IMR-90 (cell line): ENCODE data around the gene RYR3. TPM values are rescaled to one million over a fixed set of nuclear protein-coding genes. Genes with fewer than 3 reads are reported as not detected.

Experiments used
- ATAC-seq: fragments of 200-7000 bp; cut with Tn5 transposase; 2 replicates; pipeline ENCODE4 v1.9.1; 2020; ENCODE audit warnings: low read depth, mild to moderate bottlenecking, moderate library complexity
- BruUV-seq: library from RNA; stranded (reverse); fragments of 400-500 nt; replicated peaks from 2 replicates; lab custom pipeline; 2021; lab: Mats Ljungman, UMichigan
- CTCF ChIA-PET: fragments of 300-600 bp; formaldehyde crosslinking; extraction: SDS; loops from one replicate; lab custom pipeline; 2021; ENCODE audit warnings: antibody characterized with exemption; lab: Yijun Ruan, JAX
- POLR2A ChIA-PET: fragments of 300-600 bp; sonication (Branson Sonifier 250); formaldehyde crosslinking; loops from one replicate; lab custom pipeline; 2022; ENCODE audit warnings: antibody characterized with exemption; ENCODE audit not compliant: unreplicated experiment; lab: Charles Lee
- DNase-seq: peaks from one replicate; pipeline ENCODE4 v3.0.0; 2013
- H2AFZ ChIP-seq: replicated peaks from 2 replicates; pipeline ENCODE3; 2013; ENCODE audit warnings: low read length, mild to moderate bottlenecking; ENCODE audit not compliant: poor library complexity
- H2AK5ac ChIP-seq: 2 replicates; pipeline ENCODE4 v1.6.1; 2013; ENCODE audit warnings: low read depth, low read length, inconsistent platforms
- H2AK9ac ChIP-seq: replicated peaks from 2 replicates; pipeline ENCODE3; 2013; ENCODE audit warnings: mild to moderate bottlenecking, low read depth, low read length, moderate library complexity; ENCODE audit not compliant: poor library complexity
- H2BK120ac ChIP-seq: 2 replicates; pipeline ENCODE4 v1.6.1; 2013; ENCODE audit warnings: low read depth, low read length, inconsistent platforms
- H2BK15ac ChIP-seq: 3 replicates; pipeline ENCODE4 v1.6.1; 2013; ENCODE audit warnings: low read depth, low read length, inconsistent platforms
- H2BK20ac ChIP-seq: 2 replicates; pipeline ENCODE4 v1.6.1; 2013; ENCODE audit warnings: low read depth, mild to moderate bottlenecking, inconsistent platforms, low read length, moderate library complexity
- H2BK5ac ChIP-seq: 2 replicates; pipeline ENCODE4 v1.6.1; 2013; ENCODE audit warnings: mild to moderate bottlenecking, low read depth, low read length, inconsistent platforms; ENCODE audit not compliant: poor library complexity, severe bottlenecking
- H3K14ac ChIP-seq: replicated peaks from 2 replicates; pipeline ENCODE4 v1.6.1; 2013; ENCODE audit warnings: low read depth, low read length, inconsistent platforms
- H3K18ac ChIP-seq: 2 replicates; pipeline ENCODE4 v1.6.1; 2013; ENCODE audit warnings: low read depth, low read length, control low read depth
- H3K23ac ChIP-seq: 2 replicates; pipeline ENCODE4 v1.6.1; 2013; ENCODE audit warnings: low read depth, low read length, inconsistent platforms
- H3K27ac ChIP-seq: 2 replicates; pipeline ENCODE4 v1.5.1; 2013; ENCODE audit warnings: mild to moderate bottlenecking, control low read depth, low read length; ENCODE audit not compliant: insufficient read depth
- H3K27me3 ChIP-seq: 2 replicates; pipeline ENCODE4 v1.6.1; 2013; ENCODE audit warnings: low read length; ENCODE audit not compliant: control insufficient read depth, insufficient read depth
- H3K36me3 ChIP-seq: 2 replicates; pipeline ENCODE4 v1.6.1; 2013; ENCODE audit warnings: low read length, mixed read lengths; ENCODE audit not compliant: control insufficient read depth, insufficient read depth
- H3K4ac ChIP-seq: 2 replicates; pipeline ENCODE4 v1.6.1; 2013; ENCODE audit warnings: low read depth, low read length, inconsistent platforms
- H3K4me1 ChIP-seq: 2 replicates; pipeline ENCODE4 v1.6.1; 2013; ENCODE audit warnings: low read length, mixed read lengths; ENCODE audit not compliant: control insufficient read depth, insufficient read depth
- H3K4me2 ChIP-seq: 2 replicates; pipeline ENCODE4 v1.6.1; 2013; ENCODE audit warnings: low read depth, mild to moderate bottlenecking, control low read depth, low read length, moderate library complexity
- H3K4me3 ChIP-seq: 2 replicates; pipeline ENCODE4 v1.5.1; 2013; ENCODE audit warnings: low read depth, mild to moderate bottlenecking, control low read depth, low read length, moderate library complexity; ENCODE audit not compliant: insufficient read depth
- H3K56ac ChIP-seq: 2 replicates; pipeline ENCODE4 v1.6.1; 2013; ENCODE audit warnings: low read length, inconsistent platforms; ENCODE audit not compliant: insufficient read depth; ENCODE audit errors: extremely low read depth
- H3K79me1 ChIP-seq, 2 experiments: 2 replicates each; pipeline ENCODE4 v1.6.1; 2013; ENCODE audit warnings: low read length in 2 of 2, inconsistent platforms in 1 of 2, low read depth in 1 of 2
- H3K9ac ChIP-seq: 2 replicates; pipeline ENCODE4 v1.6.1; 2013; ENCODE audit warnings: low read depth, low read length, control low read depth
- H3K9me1 ChIP-seq: 2 replicates; pipeline ENCODE4 v1.6.1; 2013; ENCODE audit warnings: low read length, inconsistent platforms; ENCODE audit not compliant: insufficient read depth
- H3K9me3 ChIP-seq: 2 replicates; pipeline ENCODE4 v1.6.1; 2013; ENCODE audit warnings: low read length; ENCODE audit not compliant: control insufficient read depth, insufficient read depth
- H4K20me1 ChIP-seq: 2 replicates; pipeline ENCODE4 v1.6.1; 2013; ENCODE audit warnings: low read length, inconsistent platforms; ENCODE audit not compliant: insufficient read depth
- H4K5ac ChIP-seq: 2 replicates; pipeline ENCODE4 v1.6.1; 2013; ENCODE audit warnings: mild to moderate bottlenecking, low read depth, low read length, control low read depth
- H4K8ac ChIP-seq, 2 experiments: 2 replicates each; pipeline ENCODE4 v1.6.1; 2013; ENCODE audit warnings: low read depth in 2 of 2, low read length in 2 of 2, control low read depth in 1 of 2, inconsistent platforms in 1 of 2
- H4K91ac ChIP-seq: 2 replicates; pipeline ENCODE4 v1.6.1; 2013; ENCODE audit warnings: low read depth, low read length, inconsistent platforms; ENCODE audit not compliant: insufficient read depth
- MAFK ChIP-seq: IDR thresholded peaks from 2 replicates; pipeline ENCODE4 v1.6.1; 2012; ENCODE audit warnings: low read depth, low read length, improper control_type of control experiment
- RFX5 ChIP-seq: IDR thresholded peaks from 2 replicates; pipeline ENCODE4 v1.8.0; 2012; ENCODE audit warnings: low read depth, mild to moderate bottlenecking, low read length, moderate library complexity
- WGBS, 2 experiments: methylation state at CpG; one replicate each; pipeline versions ENCODE4 v1.1.5 to v1.1.7; 2013; ENCODE audit warnings: missing lambda C conversion rate in 2 of 2; ENCODE audit not compliant: insufficient read length in 1 of 2; ENCODE audit errors: extremely low coverage in 2 of 2; 5-methylcytosine and 5-hydroxymethylcytosine counted together
- dilution Hi-C: fragments of 300-500 bp; cut with HindIII; formaldehyde crosslinking; loops from one replicate; pipeline ENCODE4 v1.14.3; 2018; ENCODE audit warnings: low sequenced_read_pairs; ENCODE audit not compliant: unreplicated experiment
- in situ Hi-C: fragments of 300-500 bp; cut with MboI; formaldehyde crosslinking; loops from 3 replicates; pipeline ENCODE4 v1.14.3; 2019; ENCODE audit warnings: low sequenced_read_pairs, inconsistent platforms, mixed read lengths
- intact Hi-C: fragments of 100-400 bp; cut with micrococcal nuclease; formaldehyde crosslinking; loops from 2 replicates; pipeline ENCODE4 v1.10.0; 2022
- polyA plus RNA-seq, 3 experiments: library from polyadenylated mRNA; depleted of rRNA; stranded (reverse); fragments of >200 nt; gene quantifications; 2 replicates each; pipeline ENCODE4 v1.2.3, GENCODE V29; 2012; ENCODE audit warnings: low replicate concordance in 1 of 3
- total RNA-seq: library from RNA; depleted of rRNA; stranded (reverse); fragments of >200 nt; gene quantifications from 2 replicates; pipeline ENCODE4 v1.2.3, GENCODE V29; 2012

The RYR3 gene
- total and polyA plus RNA-seq, 2 of the 4 experiments (the other 2 are of a cell fraction): 0.18 TPM; not detected in 1

- H2BK15ac ChIP-seq: no peak overlapping the region
- dilution Hi-C loops: no loop called here
- no peak overlapping the region for H3K4me3 ChIP-seq
- H2AFZ ChIP-seq: no peak overlapping the region
- DNase-seq (no peak), ATAC-seq (no peak)
- intact Hi-C loops: no loop called here
- no peaks in the 10 kb centered on the region for H4K20me1 ChIP-seq
- H4K8ac ChIP-seq: no peak overlapping the region
- CTCF ChIA-PET: no interaction called here
- H3K4ac ChIP-seq: no peak overlapping the region
- no peak overlapping the region for H3K9ac ChIP-seq
- H3K27me3 ChIP-seq: no peaks in the 10 kb centered on the region
- no peak overlapping the region for H2AK9ac ChIP-seq
- in situ Hi-C loops: no loop called here
- no peak overlapping the region for H3K14ac ChIP-seq
- POLR2A ChIA-PET: no interaction called here
- H2AK5ac ChIP-seq: no peak overlapping the region
- BruUV-seq: no TSS peak
- no peak for TF ChIP-seq MAFK
- no peak for TF ChIP-seq RFX5
- H2BK120ac ChIP-seq: no peak overlapping the region
- H3K4me2 ChIP-seq: no peak overlapping the region
- 78% methylated on average over 16 of the region's 16 CpGs; no CpG with 5 or more reads in 1 of the 2 experiments for WGBS, 2 experiments
- H3K56ac ChIP-seq: no peak overlapping the region
- no peak overlapping the region for H4K5ac ChIP-seq
- H2BK5ac ChIP-seq: no peak overlapping the region
- no peaks in the 10 kb centered on the region for H3K79me1 ChIP-seq
- no peak overlapping the region for H4K91ac ChIP-seq
- no peaks in the 10 kb centered on the region for H3K36me3 ChIP-seq
- H3K27ac ChIP-seq: no peak overlapping the region
- H3K9me1 ChIP-seq: no peaks in the 10 kb centered on the region
- no peaks in the 10 kb centered on the region for H3K4me1 ChIP-seq
- H3K23ac ChIP-seq: no peak overlapping the region
- H3K9me3 ChIP-seq: no peaks in the 10 kb centered on the region
- no peak overlapping the region for H3K18ac ChIP-seq
- no peak overlapping the region for H2BK20ac ChIP-seq
Measured at GRCh38 chr15:33660151-33660550, 349.4 kb downstream of the RYR3 start.
